22Rv1 (cell line): ENCODE data around the gene ZBTB8A.

Experiments used
- CTCF ChIP-seq: fragments of 450-650 bp; IDR thresholded peaks from 2 replicates; pipeline ENCODE4 v1.5.1; 2017; ENCODE audit warnings: mild to moderate bottlenecking
- ZFX ChIP-seq: fragments of 450-650 bp; IDR thresholded peaks from 2 replicates; pipeline ENCODE4 v1.6.1; 2017; ENCODE audit warnings: antibody characterized with exemption, borderline replicate concordance

DNA sequence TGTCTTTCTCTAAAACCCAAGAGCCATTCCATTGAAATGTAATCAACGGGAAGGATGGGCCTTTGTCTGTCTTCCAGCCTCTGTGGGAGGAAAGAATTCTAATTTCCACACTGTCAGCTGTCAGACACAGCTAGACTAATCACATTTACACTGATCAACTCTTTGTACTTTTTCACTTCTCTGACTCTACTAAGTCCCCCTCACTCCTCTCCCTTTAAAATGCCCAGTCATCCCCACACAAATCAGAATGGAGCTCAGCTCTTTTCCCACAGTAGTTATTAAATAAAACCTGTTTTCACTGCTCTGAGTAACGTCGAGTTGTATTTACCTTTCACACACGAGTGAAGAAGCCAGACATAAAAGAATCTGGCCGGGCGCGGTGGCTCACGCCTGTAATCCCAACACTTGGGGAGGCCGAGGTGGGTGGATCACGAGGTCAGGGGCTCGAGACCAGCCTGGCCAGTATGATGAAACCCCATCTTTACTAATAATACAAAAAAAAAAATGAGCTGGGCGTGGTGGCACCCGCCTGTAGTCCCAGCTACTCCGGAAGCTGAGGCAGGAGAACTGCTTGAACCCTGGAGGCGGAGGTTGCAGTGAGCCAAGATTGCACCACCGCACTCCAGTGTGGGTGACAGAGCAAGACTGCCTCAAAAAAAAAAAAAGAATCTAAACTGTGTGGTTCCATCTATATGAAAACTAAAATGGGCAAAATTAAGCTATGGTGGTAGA, 97.9 kb downstream of the ZBTB8A start:
- TF ChIP-seq CTCF (no peak), ZFX (no peak)
